GM12872 (cell line): ENCODE results near the gene CDCA7L.

Experiments used
- CTCF ChIP-seq: IDR thresholded peaks from 3 replicates; pipeline ENCODE4 v1.5.1; 2011; ENCODE audit warnings: low read depth, mild to moderate bottlenecking, low read length, moderate library complexity; ENCODE audit not compliant: insufficient read depth

The CDCA7L gene

GRCh38 chr7:21945454-21946221, at the start of gene CDCA7L:
TSS of gene CDCA7L (minus strand) at chr7:21945899. CDS start at chr7:21945804, 95 bp downstream.
- no peak for TF ChIP-seq CTCF

- no peak for TF ChIP-seq CTCF
Observed at GRCh38 chr7:21986096-21986495, 40.4 kb upstream of the CDCA7L start.

- TF ChIP-seq CTCF, result no peak
Observed at GRCh38 chr7:21984042-21984441, 38.3 kb upstream of the CDCA7L start.

- no peak for TF ChIP-seq CTCF
Observed at GRCh38 chr7:21983056-21983455, 37.4 kb upstream of the CDCA7L start.

GRCh38 chr7:21981524-21981923, 35.8 kb upstream of the CDCA7L start:
- TF ChIP-seq CTCF, result peak; percentile 22; the same call in 1 of the 3 replicates

GRCh38 chr7:21980926-21981500, 35.3 kb upstream of the CDCA7L start:
- no peak for TF ChIP-seq CTCF

GRCh38 chr7:21972397-21972784, 26.7 kb upstream of the CDCA7L start:
- no peak for TF ChIP-seq CTCF
